Measurements from ENCODE around the gene FLII.

DNA sequence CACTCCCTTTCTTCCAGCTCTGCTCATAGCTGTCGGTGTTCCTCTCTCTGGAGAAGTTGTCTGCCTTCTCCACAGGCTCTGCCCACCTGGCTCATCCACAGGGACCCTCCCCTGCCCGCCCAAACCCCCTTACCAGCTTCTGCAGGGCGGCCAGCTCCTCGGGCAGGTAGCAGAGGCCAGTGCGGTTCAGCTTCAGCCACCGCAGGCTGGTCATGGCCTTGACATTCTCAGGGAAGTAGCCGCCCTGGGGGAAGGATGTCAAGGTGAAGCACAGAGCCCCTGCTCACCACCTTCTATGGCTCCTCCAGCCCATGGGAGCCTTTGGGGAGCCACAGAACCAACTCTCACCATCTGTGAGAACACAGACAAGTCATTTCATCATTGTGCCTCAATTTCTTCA, 1.8 kb downstream of the FLII start:
- no peak for TF ChIP-seq GATA2 (IDR thresholded peaks at IDR 0.05; ENCODE audit: low read depth, low read length)
- no peak for TF ChIP-seq GATA3 (IDR thresholded peaks at IDR 0.05; ENCODE audit: low read depth, low read length)
